ENCODE results near the gene PRKAA2.

PRKAA2 gene

DNA sequence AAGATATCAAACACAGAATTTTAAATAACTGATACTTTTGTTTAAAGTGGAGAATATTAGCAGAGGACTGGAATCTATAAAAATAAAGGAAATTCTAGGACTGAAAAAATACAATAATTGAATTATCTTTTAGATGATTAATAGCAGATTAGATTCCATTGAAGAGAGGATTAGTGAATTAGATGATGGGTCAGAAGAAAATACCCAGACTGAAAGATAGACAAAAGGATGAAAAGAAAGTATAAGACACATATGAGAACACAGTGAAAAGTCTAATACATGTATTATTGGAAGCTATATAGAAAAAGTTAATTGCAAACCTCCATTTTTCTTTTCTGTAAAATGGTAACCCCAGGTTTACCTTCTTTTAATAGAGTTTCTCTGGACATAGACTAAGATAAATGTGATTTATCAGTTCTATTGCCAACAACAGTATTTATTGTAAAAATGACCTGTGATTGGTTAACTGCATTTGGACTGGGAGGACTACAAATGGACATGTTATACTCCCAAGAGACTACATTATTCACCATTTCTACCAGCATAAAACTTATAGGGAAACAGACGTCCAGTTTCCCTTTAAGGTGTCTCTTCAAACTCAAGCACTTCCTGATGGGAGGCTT is 11.0 kb downstream of the PRKAA2 start:
- no peak for DNase-seq

- DNase-seq = no peak
These were observed 13.1 kb downstream of the PRKAA2 start for GRCh38 chr1:56658254-56658653.

- DNase-seq = no peak
These were observed 15.2 kb downstream of the PRKAA2 start for GRCh38 chr1:56660293-56660692.

GRCh38 chr1:56663846-56664245 is 18.7 kb downstream of the PRKAA2 start:
- no peak for DNase-seq

GRCh38 chr1:56665384-56665783 is 20.3 kb downstream of the PRKAA2 start:
- DNase-seq = no peak

DNA sequence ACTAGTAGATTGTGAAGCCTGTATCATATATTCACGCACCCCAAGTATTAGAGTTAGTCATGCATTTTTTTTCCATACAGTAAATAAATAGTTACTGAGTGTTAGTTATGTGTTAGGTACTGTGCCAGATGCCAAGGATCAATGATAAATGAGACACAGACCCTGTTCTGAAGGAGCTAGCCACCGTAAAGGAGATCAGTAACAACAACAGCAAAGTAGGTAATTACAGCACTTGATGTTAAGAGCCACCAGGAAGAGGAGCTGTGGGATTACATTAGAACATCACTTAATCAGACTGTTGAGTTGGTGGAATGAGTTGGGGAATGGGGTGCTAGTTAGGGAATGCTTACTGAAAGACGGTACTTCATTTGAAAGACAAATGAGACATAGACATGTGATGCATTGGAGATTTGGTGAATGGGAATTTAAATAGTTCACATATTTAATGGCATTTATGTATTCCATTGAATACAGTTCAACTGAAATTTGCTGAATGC is 21.0 kb downstream of the PRKAA2 start:
- DNase-seq = no peak

- no peak for DNase-seq
These were observed 25.2 kb downstream of the PRKAA2 start for GRCh38 chr1:56670350-56670749.

DNA sequence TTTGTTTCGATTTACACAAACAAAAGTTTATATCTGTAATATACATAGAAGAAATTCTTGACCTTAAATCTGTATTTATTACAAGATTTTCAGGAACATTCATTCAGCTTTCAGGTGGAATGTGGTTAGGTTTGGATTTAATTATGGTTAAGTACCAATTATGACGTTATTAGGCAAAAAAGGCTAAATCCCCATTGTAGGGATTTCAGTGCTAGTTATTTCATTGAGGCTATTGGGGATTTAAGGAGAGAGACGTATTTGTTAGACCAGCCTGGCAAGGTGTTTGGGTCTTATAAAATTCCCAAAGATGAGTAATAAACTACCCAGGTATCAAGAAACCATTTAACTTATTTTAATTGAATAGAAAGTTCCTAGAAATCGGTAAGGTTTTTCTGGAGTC is 26.0 kb downstream of the PRKAA2 start:
- DNase-seq = no peak

GRCh38 chr1:56671542-56671941 is 26.4 kb downstream of the PRKAA2 start:
- DNase-seq = no peak

- DNase-seq = no peak
These were observed 27.5 kb downstream of the PRKAA2 start for GRCh38 chr1:56672579-56672978.

GRCh38 chr1:56675763-56676162 is 30.6 kb downstream of the PRKAA2 start:
- DNase-seq = no peak

- DNase-seq = no peak
These were observed 31.5 kb downstream of the PRKAA2 start for GRCh38 chr1:56676571-56677035.

- DNase-seq = no peak
These were observed 38.5 kb downstream of the PRKAA2 start for GRCh38 chr1:56683569-56683968.

DNA sequence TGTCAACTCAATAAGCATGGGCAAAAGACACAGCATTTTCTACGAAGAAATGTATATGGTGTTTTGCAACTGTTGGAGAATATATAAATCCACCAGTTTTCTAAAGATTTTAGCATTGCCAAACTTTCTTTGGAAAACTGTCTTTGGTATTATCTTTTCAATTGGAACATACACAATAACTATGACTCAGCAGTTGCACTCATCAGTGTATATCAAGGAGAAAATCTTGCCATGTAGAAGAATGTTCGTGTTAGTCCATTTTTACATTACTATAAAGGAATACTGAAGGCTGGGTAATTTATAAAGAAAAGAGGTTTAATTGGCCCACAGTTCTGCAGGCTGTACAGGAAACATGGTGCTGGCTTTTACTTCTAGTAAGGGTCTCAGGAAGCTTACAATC is 41.1 kb downstream of the PRKAA2 start:
- DNase-seq = no peak

GRCh38 chr1:56688522-56689026 is 43.5 kb downstream of the PRKAA2 start:
- DNase-seq = peak; percentile 11

DNA sequence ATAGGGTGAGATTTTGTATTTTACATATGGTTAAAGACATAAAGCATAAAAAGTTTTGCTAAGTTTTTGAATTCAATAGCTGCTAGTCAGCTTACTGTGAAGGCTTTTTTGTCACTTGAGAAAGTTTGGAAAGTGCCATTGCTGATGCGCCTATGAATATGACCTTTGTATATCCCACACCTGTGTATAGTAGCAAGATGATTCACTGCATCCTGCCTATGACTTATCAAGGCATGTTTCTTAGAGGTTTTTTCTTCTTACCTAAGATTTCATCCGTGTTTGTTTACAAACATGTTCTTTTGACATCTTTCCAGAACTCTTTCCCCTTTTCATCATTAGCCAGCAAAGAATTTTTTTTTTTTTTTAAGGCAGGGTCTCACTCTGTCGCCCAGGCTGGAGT is 51.5 kb downstream of the PRKAA2 start:
- DNase-seq = no peak

- no peak for DNase-seq
These were observed 58.6 kb downstream of the PRKAA2 start for GRCh38 chr1:56703747-56704146.

DNA sequence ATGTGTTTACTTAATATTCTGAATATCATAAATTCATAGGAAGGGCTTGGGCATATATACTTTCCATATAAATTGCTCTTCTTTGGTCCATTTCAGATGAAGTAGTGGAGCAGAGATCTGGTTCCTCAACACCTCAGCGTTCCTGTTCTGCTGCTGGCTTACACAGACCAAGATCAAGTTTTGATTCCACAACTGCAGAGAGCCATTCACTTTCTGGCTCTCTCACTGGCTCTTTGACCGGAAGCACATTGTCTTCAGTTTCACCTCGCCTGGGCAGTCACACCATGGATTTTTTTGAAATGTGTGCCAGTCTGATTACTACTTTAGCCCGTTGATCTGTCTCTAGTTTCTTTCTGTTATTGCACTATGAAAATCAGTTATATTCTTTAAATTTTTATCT is 62.3 kb downstream of the PRKAA2 start:
- no peak for DNase-seq

DNA sequence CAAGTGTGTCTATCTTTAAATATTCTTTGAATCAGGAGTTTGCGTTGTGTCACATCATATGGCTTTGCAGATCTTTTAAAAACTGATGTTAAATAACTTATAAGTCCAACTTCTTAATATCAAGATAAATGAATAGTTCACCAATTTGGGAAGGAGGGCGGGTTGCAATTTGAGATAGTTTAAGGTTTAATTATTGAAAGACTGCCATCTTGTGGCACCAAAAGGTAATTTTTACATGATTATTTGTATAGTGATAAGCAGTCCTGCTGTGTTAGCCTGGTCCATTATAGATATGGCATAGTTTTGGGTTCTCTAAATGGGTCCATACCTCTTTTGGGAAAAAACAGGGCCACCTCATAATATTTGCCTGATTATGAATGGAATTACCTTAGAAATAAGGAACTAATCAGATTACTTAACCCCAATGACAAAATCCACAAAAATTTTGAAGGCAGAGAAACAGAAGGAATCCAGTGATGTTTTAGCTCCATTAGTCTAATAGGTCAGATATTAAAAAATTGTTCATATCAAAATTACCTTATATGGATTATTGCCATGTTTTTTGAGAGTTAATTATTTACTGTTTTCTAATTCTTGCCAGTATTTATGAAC is 64.3 kb downstream of the PRKAA2 start:
- DNase-seq = no peak

DNA sequence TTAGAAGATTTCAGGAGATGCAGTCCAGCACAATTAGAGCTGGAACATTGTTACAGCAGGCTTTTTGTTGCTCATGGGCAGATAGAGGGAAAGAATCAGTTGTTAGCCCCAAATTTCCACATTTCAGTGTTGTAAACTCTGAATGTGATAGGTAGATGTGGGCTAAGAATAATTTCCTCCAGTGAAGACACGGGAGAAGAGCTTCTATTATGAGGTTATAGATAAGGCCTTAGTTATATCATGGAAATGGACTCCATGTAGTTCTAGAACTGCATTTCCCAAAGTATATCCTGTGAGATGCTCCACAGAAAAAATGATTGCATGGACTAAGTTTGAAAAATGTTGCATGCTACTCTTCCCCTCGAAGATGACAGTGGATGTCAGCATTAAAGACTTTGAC is 64.9 kb downstream of the PRKAA2 start:
- DNase-seq = no peak

- no peak for DNase-seq
These were observed 65.5 kb downstream of the PRKAA2 start for GRCh38 chr1:56710646-56711045.

DNA sequence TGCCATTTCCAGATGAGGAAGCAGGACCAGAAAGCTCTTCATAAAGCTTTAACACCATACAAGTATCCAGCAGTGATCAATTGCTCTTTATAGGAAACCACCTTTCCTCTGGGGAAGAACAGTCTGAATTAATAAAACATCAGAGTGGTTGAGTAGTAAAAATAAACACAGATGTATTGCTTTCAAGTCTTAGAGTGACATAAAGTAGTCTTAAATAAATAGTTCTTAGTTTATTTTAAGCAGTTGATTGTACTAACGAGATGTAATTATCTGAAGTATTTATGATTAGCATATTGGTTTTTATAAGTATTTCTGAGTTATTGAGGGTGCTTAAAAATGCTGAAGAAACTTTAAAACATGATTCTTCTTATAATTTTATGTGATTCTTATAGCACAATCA is 67.0 kb downstream of the PRKAA2 start:
- no peak for DNase-seq

DNA sequence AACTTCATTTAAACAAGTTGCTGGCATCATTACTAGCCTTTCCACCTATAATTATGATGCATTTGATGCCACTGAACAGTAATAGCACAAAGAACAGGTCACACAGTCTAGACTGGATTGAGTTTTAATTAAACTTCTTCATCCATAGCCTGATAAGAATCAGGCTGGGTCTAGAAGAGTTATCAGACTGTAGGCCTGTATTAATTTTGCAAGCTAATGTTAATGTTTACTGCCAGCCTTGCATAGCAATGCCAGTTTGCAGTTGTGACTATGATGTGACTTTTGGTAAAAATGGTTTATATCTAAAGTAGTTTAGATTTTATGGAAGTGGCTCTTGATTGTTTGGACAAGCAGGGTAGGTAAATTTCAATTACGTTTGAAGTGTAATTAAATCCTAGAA is 68.0 kb downstream of the PRKAA2 start:
- DNase-seq = no peak

- no peak for DNase-seq
These were observed 70.0 kb downstream of the PRKAA2 start for GRCh38 chr1:56715156-56715555.

DNA sequence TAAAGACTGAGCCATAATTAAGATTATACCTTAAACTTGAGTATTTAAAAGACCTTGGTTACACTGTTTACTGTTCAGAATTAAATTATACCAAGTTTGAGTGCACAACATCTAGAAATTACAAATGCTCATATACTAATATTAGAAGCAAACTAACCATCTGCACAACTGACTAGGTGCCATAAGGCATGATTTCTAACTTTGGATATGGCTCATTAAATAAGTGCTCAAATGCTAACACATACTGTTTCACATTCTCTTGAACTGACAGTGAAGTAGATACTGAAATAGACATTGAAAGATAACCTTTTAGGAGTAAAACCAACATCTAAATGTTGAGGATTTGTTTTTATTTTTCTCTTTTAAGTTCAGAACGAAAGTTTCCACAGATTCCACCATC is 74.1 kb downstream of the PRKAA2 start:
- no peak for DNase-seq

Measured in 8988T (cell line).